GM19372 (cell line): ENCODE results near the gene ELAPOR1.
A peak's percentile ranks its signal among the peaks of the same experiment; 100 is the strongest.

Experiments used
- ATAC-seq: cut with Tn5 transposase; IDR thresholded peaks from one replicate; pipeline ENCODE4 v1.9.1; 2021; ENCODE audit warnings: mild to moderate bottlenecking, low read depth, moderate library complexity; ENCODE audit not compliant: unreplicated experiment

ELAPOR1 gene

GRCh38 chr1:109113590-109114341 lies at the start of gene ELAPOR1:
ELAPOR1 (plus strand) TSS chr1:109114115; CDS start chr1:109114184, 69 bp downstream.
- peak; percentile 55 for ATAC-seq

- ATAC-seq = no peak
Observed at GRCh38 chr1:109065137-109065536, 48.8 kb upstream of the ELAPOR1 start.

GRCh38 chr1:109067883-109068282 lies 46.0 kb upstream of the ELAPOR1 start:
- ATAC-seq = no peak

- ATAC-seq = no peak
Observed at GRCh38 chr1:109069294-109069693, 44.6 kb upstream of the ELAPOR1 start.

- ATAC-seq = peak; percentile 99
Observed at GRCh38 chr1:109075531-109076490, 38.1 kb upstream of the ELAPOR1 start, which contains the start of gene TAF13. TAF13 (minus strand) TSS chr1:109076003; CDS start chr1:109075947, 56 bp downstream.

- no peak for ATAC-seq
Observed at GRCh38 chr1:109078317-109078716, 35.6 kb upstream of the ELAPOR1 start.

GRCh38 chr1:109079240-109079622 lies 34.7 kb upstream of the ELAPOR1 start:
- no peak for ATAC-seq

GRCh38 chr1:109080441-109081082 lies 33.4 kb upstream of the ELAPOR1 start:
- no peak for ATAC-seq

GRCh38 chr1:109083501-109083900 lies 30.4 kb upstream of the ELAPOR1 start:
- ATAC-seq = no peak

GRCh38 chr1:109083923-109084322 lies 30.0 kb upstream of the ELAPOR1 start:
- no peak for ATAC-seq

- no peak for ATAC-seq
Observed at GRCh38 chr1:109084563-109085517, 29.1 kb upstream of the ELAPOR1 start.

GRCh38 chr1:109089242-109090015 lies 24.5 kb upstream of the ELAPOR1 start:
- no peak for ATAC-seq

- ATAC-seq = peak; percentile 84
Observed at GRCh38 chr1:109090196-109091077, 23.5 kb upstream of the ELAPOR1 start, which contains the start of gene TMEM167B. TMEM167B (plus strand) TSS chr1:109090764; CDS start chr1:109090873, 109 bp downstream.

- peak; percentile 35 for ATAC-seq
Observed at GRCh38 chr1:109091078-109091838, 22.7 kb upstream of the ELAPOR1 start.

- ATAC-seq = no peak
Observed at GRCh38 chr1:109091839-109092193, 22.1 kb upstream of the ELAPOR1 start.

- ATAC-seq = no peak
Observed at GRCh38 chr1:109094377-109094803, 19.5 kb upstream of the ELAPOR1 start.

GRCh38 chr1:109094871-109095270 lies 19.0 kb upstream of the ELAPOR1 start:
- no peak for ATAC-seq
